GM12891 (cell line): ENCODE measurements around the gene FXYD7.
"Not testable (repeated sequence)": the region's sequence is repeated elsewhere in the genome, so short reads cannot be mapped to it uniquely, and the experiment has no call there.

Experiments used
- DNase-seq: peaks from one replicate; pipeline ENCODE4 v3.0.0; 2011; ENCODE audit warnings: low spot score; ENCODE audit not compliant: insufficient read length
- FAIRE-seq: peaks from 2 replicates; lab custom pipeline; 2011; peaks lifted over from hg19 to GRCh38; lab: Jason Lieb, UNC
- PAX5 ChIP-seq: IDR thresholded peaks from 2 replicates; pipeline ENCODE4 v1.6.1; 2011; ENCODE audit warnings: low read length, moderate library complexity, mild to moderate bottlenecking; ENCODE audit not compliant: insufficient read depth, severe bottlenecking
- POLR2A ChIP-seq: IDR thresholded peaks from 2 replicates; pipeline ENCODE4 v1.6.1; 2011; ENCODE audit warnings: low read depth, low read length, control low read depth
- POLR2AphosphoS5 ChIP-seq: IDR thresholded peaks from 2 replicates; pipeline ENCODE4 v1.6.1; 2011; ENCODE audit warnings: low read depth, low read length, control low read depth
- POU2F2 ChIP-seq: IDR thresholded peaks from 2 replicates; pipeline ENCODE4 v1.6.1; 2011; ENCODE audit warnings: low read depth, mild to moderate bottlenecking, control low read depth, low read length, moderate library complexity
- SPI1 ChIP-seq: IDR thresholded peaks from 2 replicates; pipeline ENCODE4 v1.6.1; 2011; ENCODE audit warnings: low read depth, low read length, control low read depth
- TAF1 ChIP-seq: IDR thresholded peaks from 2 replicates; pipeline ENCODE4 v1.6.1; 2011; ENCODE audit warnings: low read depth, low read length, control low read depth

Gene FXYD7

GRCh38 chr19:35125270-35125717, 17.8 kb upstream of the FXYD7 start:
- TF ChIP-seq POLR2AphosphoS5 (no peak), PAX5 (no peak), POLR2A (no peak), POU2F2 (no peak), TAF1 (no peak), SPI1 (no peak)
- FAIRE-seq (no peak), DNase-seq (no peak)

- FAIRE-seq: no peak
- DNase-seq: no peak
- TF ChIP-seq POU2F2 (no peak), POLR2A (no peak), SPI1 (no peak), TAF1 (no peak), POLR2AphosphoS5 (no peak), PAX5 (no peak)
Observed at GRCh38 chr19:35125749-35126623, 17.1 kb upstream of the FXYD7 start.

- TF ChIP-seq SPI1 (no peak), POLR2AphosphoS5 (no peak), TAF1 (no peak), POU2F2 (no peak), POLR2A (no peak), PAX5 (no peak)
- DNase-seq (no peak), FAIRE-seq (no peak)
Observed at GRCh38 chr19:35126624-35126959, 16.5 kb upstream of the FXYD7 start.

- TF ChIP-seq PAX5: no peak
- no peak for TF ChIP-seq TAF1
- no peak for TF ChIP-seq POLR2A
- TF ChIP-seq POLR2AphosphoS5: no peak
- no peak for TF ChIP-seq POU2F2
- TF ChIP-seq SPI1: no peak
- DNase-seq: no peak
- FAIRE-seq: no peak
Observed at GRCh38 chr19:35127871-35128270, 15.2 kb upstream of the FXYD7 start.

GRCh38 chr19:35128398-35129057, 14.5 kb upstream of the FXYD7 start:
- TF ChIP-seq POLR2AphosphoS5: no peak
- TF ChIP-seq PAX5: no peak
- TF ChIP-seq POU2F2: no peak
- FAIRE-seq: no peak

GRCh38 chr19:35129724-35130274, 13.3 kb upstream of the FXYD7 start:
- FAIRE-seq, DNase-seq: not testable (repeated sequence)

More at GRCh38 chr19:35128398-35129057, 14.5 kb upstream of the FXYD7 start:
- no peak for DNase-seq

GRCh38 chr19:35130761-35131720, 12.0 kb upstream of the FXYD7 start:
- FAIRE-seq (no peak), DNase-seq (no peak)
- TF ChIP-seq TAF1 (no peak), PAX5 (no peak), POLR2AphosphoS5 (no peak), POLR2A (no peak), SPI1 (no peak), POU2F2 (no peak)

GRCh38 chr19:35132254-35132653, 10.8 kb upstream of the FXYD7 start:
- no peak for DNase-seq
- no peak for TF ChIP-seq PAX5
- FAIRE-seq: no peak

GRCh38 chr19:35133826-35134225, 9.2 kb upstream of the FXYD7 start:
- no peak for DNase-seq
- no peak for TF ChIP-seq SPI1
- no peak for TF ChIP-seq POLR2AphosphoS5
- TF ChIP-seq POLR2A: no peak
- TF ChIP-seq POU2F2: no peak
- TF ChIP-seq TAF1: no peak
- TF ChIP-seq PAX5: no peak
- FAIRE-seq: no peak
